HUES64 (cell line): ENCODE results near the gene PTGR1.
"Not testable (repeated sequence)": the region's sequence is repeated elsewhere in the genome, so short reads cannot be mapped to it uniquely, and the experiment has no call there.

Experiments
- H3K27ac ChIP-seq: 2 replicates; pipeline ENCODE4 v1.7.0; 2013; ENCODE audit warnings: low read depth, low read length, inconsistent platforms
- H3K27me3 ChIP-seq: 2 replicates; pipeline ENCODE4 v1.6.1; 2013; ENCODE audit warnings: mild to moderate bottlenecking, low read length; ENCODE audit not compliant: insufficient read depth
- H3K36me3 ChIP-seq: 2 replicates; pipeline ENCODE4 v1.6.1; 2013; ENCODE audit warnings: mild to moderate bottlenecking, low read length; ENCODE audit not compliant: insufficient read depth
- H3K4me1 ChIP-seq: 2 replicates; pipeline ENCODE4 v1.6.1; 2013; ENCODE audit warnings: mild to moderate bottlenecking, low read length, moderate library complexity; ENCODE audit not compliant: insufficient read depth
- H3K4me3 ChIP-seq: 2 replicates; pipeline ENCODE4 v1.5.1; 2013; ENCODE audit warnings: mild to moderate bottlenecking, low read length, moderate library complexity
- H3K9ac ChIP-seq: 2 replicates; pipeline ENCODE4 v1.6.1; 2013; ENCODE audit warnings: mild to moderate bottlenecking, low read depth, low read length
- H3K9me3 ChIP-seq: 2 replicates; pipeline ENCODE4 v1.6.1; 2013; ENCODE audit warnings: low read depth, low read length; ENCODE audit not compliant: insufficient read depth
- WGBS: fragments of 150-250, 120-280 bp; methylation state at CpG from one replicate; pipeline ENCODE4 v1.1.7; 2013; ENCODE audit warnings: missing lambda C conversion rate; 5-methylcytosine and 5-hydroxymethylcytosine counted together

PTGR1 gene

GRCh38 chr9:111632060-111632459 lies 32.6 kb upstream of the PTGR1 start:
- WGBS: 56% methylated on average over 5 of the region's 5 CpGs
- Histone ChIP-seq H3K9ac (peak overlapping the region; percentile 94), H3K9me3 (no peaks in the 10 kb centered on the region), H3K4me3 (peak overlapping the region; percentile 75), H3K4me1 (peaks cover 9% of the 10 kb centered on the region; the same call in 1 of the 2 replicates), H3K36me3 (no peaks in the 10 kb centered on the region), H3K27ac (no peak overlapping the region; the same call in 1 of the 2 replicates), H3K27me3 (no peaks in the 10 kb centered on the region)

GRCh38 chr9:111631214-111631971 lies 31.9 kb upstream of the PTGR1 start, which contains the start of gene DNAJC25:
Gene DNAJC25, plus strand, starts transcription at chr9:111631334. Its CDS starts 74 bp downstream, at chr9:111631408.
- under 1% methylated on average over 79 of the region's 79 CpGs for WGBS

GRCh38 chr9:111630964-111631213 lies 31.4 kb upstream of the PTGR1 start:
- Histone ChIP-seq H3K4me3 (peak overlapping the region; percentile 75), H3K4me1 (peaks cover 9% of the 10 kb centered on the region; the same call in 1 of the 2 replicates), H3K27me3 (no peaks in the 10 kb centered on the region), H3K9me3 (no peaks in the 10 kb centered on the region), H3K36me3 (no peaks in the 10 kb centered on the region), H3K27ac (0 out of 2 replicates have a peak overlapping the region, but pooled peaks have one; percentile 38), H3K9ac (peak overlapping the region; percentile 70)
- WGBS: under 1% methylated on average over 14 of the region's 14 CpGs

More at GRCh38 chr9:111631214-111631971, 31.9 kb upstream of the PTGR1 start, which contains the start of gene DNAJC25:
- H3K27ac ChIP-seq: peak within 1 kb of the TSS; percentile 65
- peak within 1 kb of the TSS; percentile 94 for H3K9ac ChIP-seq
- H3K4me3 ChIP-seq: peak within 1 kb of the TSS; percentile 75
- no peaks in the 10 kb centered on the region for H3K36me3 ChIP-seq
- H3K4me1 ChIP-seq: peaks cover 9% of the 10 kb centered on the region; the same call in 1 of the 2 replicates
- no peaks in the 10 kb centered on the region for H3K9me3 ChIP-seq
- no peaks in the 10 kb centered on the region for H3K27me3 ChIP-seq

GRCh38 chr9:111630182-111630963 lies 30.9 kb upstream of the PTGR1 start:
- Histone ChIP-seq H3K36me3 (no peaks in the 10 kb centered on the region), H3K4me1 (peaks cover 9% of the 10 kb centered on the region; the same call in 1 of the 2 replicates), H3K27me3 (no peaks in the 10 kb centered on the region), H3K9ac (peak overlapping the region; percentile 70), H3K9me3 (no peaks in the 10 kb centered on the region), H3K4me3 (peak overlapping the region; percentile 75), H3K27ac (0 out of 2 replicates have a peak overlapping the region, but pooled peaks have one; percentile 38)
- WGBS: 19% methylated on average over 15 of the region's 17 CpGs

GRCh38 chr9:111628411-111628810 lies 29.0 kb upstream of the PTGR1 start:
- Histone ChIP-seq H3K36me3 (no peaks in the 10 kb centered on the region), H3K27ac (no peak overlapping the region), H3K9ac (no peak overlapping the region), H3K4me3 (no peak overlapping the region), H3K4me1 (peaks cover 9% of the 10 kb centered on the region; the same call in 1 of the 2 replicates), H3K9me3 (no peaks in the 10 kb centered on the region), H3K27me3 (no peaks in the 10 kb centered on the region)
- 91% methylated on average over 7 of the region's 7 CpGs for WGBS

- Histone ChIP-seq H3K4me1 (peaks cover 5% of the 10 kb centered on the region; the same call in 1 of the 2 replicates), H3K36me3 (no peaks in the 10 kb centered on the region), H3K27ac (no peak overlapping the region), H3K4me3 (no peak overlapping the region), H3K27me3 (no peaks in the 10 kb centered on the region), H3K9me3 (no peaks in the 10 kb centered on the region), H3K9ac (no peak overlapping the region)
- 79% methylated on average over 7 of the region's 7 CpGs for WGBS
Observed at GRCh38 chr9:111627260-111627963, 28.0 kb upstream of the PTGR1 start.

- no peaks in the 10 kb centered on the region for H3K9me3 ChIP-seq
- no peak overlapping the region for H3K4me3 ChIP-seq
- no peaks in the 10 kb centered on the region for H3K36me3 ChIP-seq
- H3K9ac ChIP-seq: no peak overlapping the region
- H3K4me1 ChIP-seq: no peaks in the 10 kb centered on the region
- no peaks in the 10 kb centered on the region for H3K27me3 ChIP-seq
- WGBS: 86% methylated on average over 3 of the region's 3 CpGs
- no peak overlapping the region for H3K27ac ChIP-seq
Observed at GRCh38 chr9:111622626-111623025, 23.2 kb upstream of the PTGR1 start.

GRCh38 chr9:111621895-111622480 lies 22.5 kb upstream of the PTGR1 start:
- Histone ChIP-seq H3K27ac (no peak overlapping the region), H3K4me3 (no peak overlapping the region), H3K36me3 (no peaks in the 10 kb centered on the region), H3K4me1 (no peaks in the 10 kb centered on the region), H3K9me3 (no peaks in the 10 kb centered on the region), H3K27me3 (no peaks in the 10 kb centered on the region), H3K9ac (no peak overlapping the region)
- 52% methylated on average over 2 of the region's 2 CpGs for WGBS

GRCh38 chr9:111617349-111617748 lies 17.9 kb upstream of the PTGR1 start:
- not testable (repeated sequence) for H3K9me3 ChIP-seq, H3K27ac ChIP-seq, H3K4me1 ChIP-seq, H3K36me3 ChIP-seq, H3K9ac ChIP-seq, H3K4me3 ChIP-seq, H3K27me3 ChIP-seq
- 93% methylated on average over 28 of the region's 29 CpGs for WGBS

GRCh38 chr9:111615928-111616327 lies 16.5 kb upstream of the PTGR1 start:
- no peak overlapping the region for H3K4me3 ChIP-seq
- H3K27me3 ChIP-seq: no peaks in the 10 kb centered on the region
- no peak overlapping the region for H3K27ac ChIP-seq
- H3K9me3 ChIP-seq: no peaks in the 10 kb centered on the region
- H3K4me1 ChIP-seq: no peaks in the 10 kb centered on the region
- WGBS: 88% methylated on average over 3 of the region's 3 CpGs
- no peaks in the 10 kb centered on the region for H3K36me3 ChIP-seq
- no peak overlapping the region for H3K9ac ChIP-seq
